Measurements from ENCODE around the gene DENND4A.

- TF ChIP-seq CTCF (IDR thresholded peaks at IDR 0.05): no peak
- TF ChIP-seq POLR2AphosphoS5 (IDR thresholded peaks at IDR 0.05): no peak
- no peak for TF ChIP-seq EP300 (IDR thresholded peaks at IDR 0.05; ENCODE audit: low read depth)
- no peak for TF ChIP-seq POLR2A (IDR thresholded peaks at IDR 0.05)
Measured at GRCh38 chr15:65659502-65660052, 132.5 kb downstream of the DENND4A start.

Measured in transverse colon (tissue), 4 donors.